Adipocyte (in vitro differentiated cells): ENCODE results near the gene CREG2.

ENCODE experiments used
- DNase-seq: peaks from one replicate; pipeline ENCODE4 v3.0.0-alpha.2; 2015; ENCODE audit warnings: low read depth
- H3K27me3 ChIP-seq: replicated peaks from 2 replicates; pipeline ENCODE4 v1.7.0; 2013; ENCODE audit warnings: mild to moderate bottlenecking, low read length, moderate library complexity; ENCODE audit not compliant: control insufficient read depth, insufficient read depth
- H3K36me3 ChIP-seq: 2 replicates; pipeline ENCODE4 v1.7.0; 2013; ENCODE audit warnings: low read length, mild to moderate bottlenecking, moderate library complexity; ENCODE audit not compliant: control insufficient read depth, insufficient read depth, severe bottlenecking
- H3K4me1 ChIP-seq: 2 replicates; pipeline ENCODE4 v1.7.0; 2013; ENCODE audit warnings: mild to moderate bottlenecking, low read length, moderate library complexity; ENCODE audit not compliant: control insufficient read depth, insufficient read depth
- H3K4me3 ChIP-seq: 2 replicates; pipeline ENCODE4 v1.7.0; 2013; ENCODE audit warnings: mild to moderate bottlenecking, low read length, moderate library complexity
- H3K9ac ChIP-seq: 2 replicates; pipeline ENCODE4 v1.7.0; 2013; ENCODE audit warnings: mild to moderate bottlenecking, low read length, moderate library complexity
- H3K9me3 ChIP-seq: 2 replicates; pipeline ENCODE4 v1.7.0; 2013; ENCODE audit warnings: mild to moderate bottlenecking, low read length, moderate library complexity; ENCODE audit not compliant: control insufficient read depth

Gene CREG2

DNA sequence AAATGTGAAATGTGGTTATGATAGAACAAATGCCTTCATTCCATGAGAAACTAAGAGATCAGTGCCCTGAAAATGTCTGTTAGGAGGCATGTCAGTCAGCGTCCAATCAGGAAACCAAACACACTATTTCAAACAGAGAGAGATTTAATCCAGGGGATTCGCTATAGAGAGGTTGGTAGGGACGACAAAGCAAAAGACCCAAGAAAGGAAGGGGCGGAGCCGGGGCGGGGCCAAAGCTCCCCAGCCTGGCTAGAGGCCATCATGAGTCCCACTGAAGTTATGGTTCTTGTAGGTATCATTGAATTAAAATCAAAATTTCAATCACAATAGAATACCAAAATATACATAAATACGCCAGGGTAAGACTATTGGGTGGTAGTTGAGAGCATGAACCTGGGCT lies 45.9 kb downstream of the CREG2 start:
- H3K9ac ChIP-seq, result no peak overlapping the region
- H3K9me3 ChIP-seq, result no peaks in the 10 kb centered on the region
- no peaks in the 10 kb centered on the region for H3K36me3 ChIP-seq
- peaks cover 4% of the 10 kb centered on the region for H3K4me1 ChIP-seq
- no peak overlapping the region for H3K4me3 ChIP-seq
- H3K27me3 ChIP-seq, result no peaks in the 10 kb centered on the region
- DNase-seq, result no peak

DNA sequence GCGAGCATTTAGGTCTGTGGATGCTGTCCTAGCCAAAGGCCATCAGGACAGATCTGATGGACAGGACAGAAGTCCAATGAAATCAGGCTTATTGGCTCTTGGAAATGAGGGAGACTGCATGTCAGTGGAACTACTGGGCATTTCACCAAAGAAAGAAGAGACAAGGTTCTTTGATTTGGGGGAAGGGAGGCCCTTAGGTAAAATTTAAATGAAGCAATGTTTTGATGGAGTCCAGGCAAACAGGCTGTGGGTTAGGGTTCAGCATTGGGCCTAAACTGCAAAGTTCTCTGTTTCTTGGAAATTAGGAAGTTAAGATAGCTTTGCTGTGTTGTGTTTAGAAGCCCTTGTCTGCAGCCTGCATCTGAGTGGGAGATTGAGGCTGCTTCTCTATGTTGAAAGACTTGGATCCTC lies 47.2 kb downstream of the CREG2 start:
- Histone ChIP-seq H3K9ac (no peak overlapping the region), H3K36me3 (no peaks in the 10 kb centered on the region), H3K27me3 (no peaks in the 10 kb centered on the region), H3K9me3 (no peaks in the 10 kb centered on the region), H3K4me3 (no peak overlapping the region), H3K4me1 (peaks cover 4% of the 10 kb centered on the region)
- DNase-seq, result no peak

DNA sequence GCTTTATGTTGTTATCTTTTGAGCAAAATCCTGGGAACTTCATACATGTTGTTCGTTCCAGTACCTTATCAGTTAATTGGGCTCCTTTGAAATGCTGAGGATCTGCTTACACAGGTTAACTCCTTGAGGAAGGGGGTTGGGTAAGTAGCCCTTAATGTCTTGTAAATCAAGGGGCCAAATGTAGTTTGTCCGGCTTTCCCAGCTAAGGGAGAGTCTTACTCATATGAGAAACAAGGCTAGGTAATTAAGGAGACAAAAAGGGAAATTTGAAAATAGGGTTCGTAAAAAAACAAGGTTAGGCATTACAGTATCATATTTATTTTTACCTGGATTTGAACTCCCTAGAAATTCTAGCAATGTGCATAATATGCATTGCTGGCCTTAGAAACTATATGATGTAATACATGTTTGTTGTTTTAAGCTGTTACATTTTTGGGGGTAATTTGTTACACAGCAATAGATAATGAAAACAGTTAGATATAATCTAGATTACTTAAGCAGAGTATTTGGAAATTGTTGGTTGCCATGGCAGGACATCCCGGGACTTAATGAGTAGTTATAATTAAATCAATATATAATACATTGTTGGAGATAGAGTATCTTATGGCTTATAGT lies 47.9 kb downstream of the CREG2 start:
- no peak for DNase-seq

DNA sequence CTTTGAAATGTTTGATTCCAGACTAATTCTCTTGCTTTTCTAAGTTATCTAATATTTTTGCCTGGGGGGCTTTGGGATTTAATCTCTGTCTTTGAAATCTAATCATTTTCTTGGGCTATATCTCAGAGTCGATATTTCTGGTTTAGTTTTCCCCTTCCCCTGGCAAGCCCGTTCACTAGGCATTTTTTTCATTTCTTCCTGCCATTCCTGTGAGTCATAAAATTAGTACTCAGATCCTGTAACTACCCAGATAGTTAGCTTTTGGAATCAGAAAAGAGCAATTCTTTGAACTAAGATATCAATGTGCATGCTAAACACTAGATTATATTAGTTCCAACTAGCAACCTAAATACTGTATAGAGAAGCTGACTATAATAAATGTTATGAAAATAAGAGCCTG lies 49.4 kb downstream of the CREG2 start:
- peaks cover 4% of the 10 kb centered on the region for H3K4me1 ChIP-seq
- no peak overlapping the region for H3K4me3 ChIP-seq
- no peaks in the 10 kb centered on the region for H3K36me3 ChIP-seq
- peak; percentile 58 for DNase-seq
- H3K9ac ChIP-seq, result no peak overlapping the region
- H3K9me3 ChIP-seq, result no peaks in the 10 kb centered on the region
- no peaks in the 10 kb centered on the region for H3K27me3 ChIP-seq

More for the DNA sequence above, 47.9 kb downstream of the CREG2 start:
- Histone ChIP-seq H3K4me3 (no peak overlapping the region), H3K9me3 (no peaks in the 10 kb centered on the region), H3K27me3 (no peaks in the 10 kb centered on the region), H3K36me3 (no peaks in the 10 kb centered on the region), H3K9ac (no peak overlapping the region), H3K4me1 (peaks cover 4% of the 10 kb centered on the region)

DNA sequence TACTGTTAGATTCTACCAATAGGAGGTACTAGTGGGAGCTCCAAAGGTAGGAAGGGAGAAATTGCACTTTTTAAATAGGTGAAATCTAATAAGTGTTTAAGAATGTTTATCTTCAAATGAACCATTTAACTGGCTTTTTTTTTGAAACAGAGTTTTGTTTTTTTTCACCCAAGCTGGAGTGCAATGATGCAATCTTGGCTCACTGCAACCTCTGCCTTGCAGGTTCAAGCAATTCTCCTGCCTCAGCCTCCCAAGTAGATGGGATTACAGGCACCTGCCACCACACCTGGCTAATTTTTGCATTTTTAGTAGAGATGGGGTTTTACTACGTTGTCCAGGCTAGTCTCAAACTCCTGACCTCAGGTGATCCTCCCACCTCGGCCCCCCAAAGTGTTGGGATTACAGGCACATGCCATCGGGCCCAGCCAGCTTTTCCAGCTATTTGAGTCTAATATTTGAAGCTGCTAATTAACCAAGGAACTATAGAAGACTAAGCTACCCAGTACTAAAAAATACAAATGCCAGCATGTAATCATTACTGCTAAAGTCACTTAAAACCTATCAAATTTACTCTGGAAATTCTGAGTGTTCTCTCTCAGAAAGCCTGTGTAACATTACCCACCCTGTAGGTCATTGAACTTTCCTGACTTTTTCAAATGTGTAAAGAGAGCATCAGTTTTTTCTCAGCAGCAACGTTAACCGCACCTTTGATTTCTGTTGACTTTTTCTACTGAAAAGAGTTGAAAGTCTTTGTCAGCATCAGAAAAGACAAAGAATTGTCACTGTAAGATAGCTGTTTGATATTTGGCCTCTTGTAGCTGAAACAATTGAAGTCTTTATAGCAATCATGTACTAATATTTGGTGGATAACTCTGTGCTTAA lies 54.2 kb downstream of the CREG2 start:
- no peak for DNase-seq
- Histone ChIP-seq H3K36me3 (no peaks in the 10 kb centered on the region), H3K4me3 (no peak overlapping the region), H3K4me1 (peaks cover 4% of the 10 kb centered on the region), H3K27me3 (no peaks in the 10 kb centered on the region), H3K9ac (no peak overlapping the region), H3K9me3 (no peaks in the 10 kb centered on the region)

DNA sequence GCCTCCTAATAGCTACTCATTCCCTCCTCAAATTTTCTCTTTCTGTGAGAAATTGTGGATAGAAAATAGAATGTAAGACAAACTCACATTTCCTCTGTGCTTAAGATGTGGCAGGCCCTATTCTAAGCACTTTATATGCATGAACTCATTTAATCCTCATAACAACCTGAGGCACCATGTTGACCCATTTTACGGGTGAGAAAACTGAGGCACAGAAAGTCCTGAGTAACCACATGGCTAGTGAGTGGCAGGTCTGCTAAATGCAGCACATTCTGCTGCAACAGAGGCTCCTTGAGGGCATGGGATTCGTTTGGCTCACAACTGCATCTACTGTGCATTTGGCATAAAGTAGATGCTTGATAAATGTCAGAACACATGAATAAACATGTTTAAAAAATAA lies 56.1 kb downstream of the CREG2 start:
- no peaks in the 10 kb centered on the region for H3K9me3 ChIP-seq
- H3K27me3 ChIP-seq, result no peaks in the 10 kb centered on the region
- no peaks in the 10 kb centered on the region for H3K4me1 ChIP-seq
- no peak overlapping the region for H3K9ac ChIP-seq
- no peaks in the 10 kb centered on the region for H3K36me3 ChIP-seq
- no peak for DNase-seq
- H3K4me3 ChIP-seq, result no peak overlapping the region

DNA sequence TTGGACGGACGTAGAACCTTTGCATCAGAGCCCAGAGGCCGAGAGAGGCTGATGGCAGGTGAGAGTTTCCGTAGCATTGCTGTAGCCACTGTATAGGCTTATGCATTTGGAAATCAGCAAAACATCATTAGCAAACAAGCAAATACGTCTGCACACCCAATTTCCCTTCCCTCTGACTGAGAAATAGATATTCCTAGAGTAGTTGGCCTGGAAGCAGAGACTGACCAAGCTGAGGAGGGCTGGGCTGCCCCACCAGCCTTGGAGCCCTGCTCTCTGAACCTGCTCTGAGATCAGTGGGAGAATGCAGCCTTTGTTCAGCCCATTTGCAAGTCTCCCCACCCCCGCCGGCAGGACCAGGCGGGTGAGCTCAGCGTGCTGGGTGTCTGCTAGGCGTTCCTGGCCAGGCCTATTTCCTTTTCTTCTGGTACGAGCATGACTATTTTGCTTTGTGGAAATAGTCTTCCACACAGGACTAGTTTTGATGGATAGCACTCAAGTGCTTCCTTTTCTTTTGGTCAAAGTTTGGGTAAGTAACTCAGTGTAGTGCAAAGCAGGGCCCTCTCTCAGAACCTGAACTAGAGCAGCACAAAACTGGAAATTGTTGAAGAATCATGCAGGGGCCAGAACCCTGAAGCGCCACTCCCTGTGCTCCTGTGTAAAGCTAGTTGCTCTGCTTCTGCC lies 56.9 kb downstream of the CREG2 start:
- no peak overlapping the region for H3K9ac ChIP-seq
- H3K27me3 ChIP-seq, result no peaks in the 10 kb centered on the region
- DNase-seq, result no peak

DNA sequence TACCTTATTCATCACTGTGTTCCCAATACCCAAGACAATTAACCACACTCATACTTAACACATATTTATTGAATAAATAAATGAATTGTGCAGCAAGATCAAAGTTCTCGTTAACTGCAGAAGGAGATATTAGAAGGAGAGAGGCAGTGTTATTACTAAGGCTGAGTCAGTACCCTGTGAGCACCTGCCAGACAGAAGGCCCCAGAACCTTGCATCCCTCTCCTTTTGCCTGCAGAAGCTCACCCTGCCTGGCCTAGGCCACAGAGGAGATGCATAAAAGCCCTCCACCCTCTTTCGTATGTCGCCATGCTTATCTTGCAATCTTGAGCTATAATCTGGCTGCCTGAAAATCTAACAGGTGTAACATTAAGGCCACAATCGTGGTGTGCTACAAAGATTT lies 58.3 kb downstream of the CREG2 start:
- Histone ChIP-seq H3K4me1 (no peaks in the 10 kb centered on the region), H3K36me3 (no peaks in the 10 kb centered on the region), H3K9ac (no peak overlapping the region), H3K27me3 (no peaks in the 10 kb centered on the region), H3K9me3 (peaks cover 9% of the 10 kb centered on the region), H3K4me3 (no peak overlapping the region)
- DNase-seq, result no peak

More for the DNA sequence above, 56.9 kb downstream of the CREG2 start:
- peaks cover 4% of the 10 kb centered on the region for H3K9me3 ChIP-seq
- no peak overlapping the region for H3K4me3 ChIP-seq
- H3K36me3 ChIP-seq, result no peaks in the 10 kb centered on the region
- no peaks in the 10 kb centered on the region for H3K4me1 ChIP-seq

DNA sequence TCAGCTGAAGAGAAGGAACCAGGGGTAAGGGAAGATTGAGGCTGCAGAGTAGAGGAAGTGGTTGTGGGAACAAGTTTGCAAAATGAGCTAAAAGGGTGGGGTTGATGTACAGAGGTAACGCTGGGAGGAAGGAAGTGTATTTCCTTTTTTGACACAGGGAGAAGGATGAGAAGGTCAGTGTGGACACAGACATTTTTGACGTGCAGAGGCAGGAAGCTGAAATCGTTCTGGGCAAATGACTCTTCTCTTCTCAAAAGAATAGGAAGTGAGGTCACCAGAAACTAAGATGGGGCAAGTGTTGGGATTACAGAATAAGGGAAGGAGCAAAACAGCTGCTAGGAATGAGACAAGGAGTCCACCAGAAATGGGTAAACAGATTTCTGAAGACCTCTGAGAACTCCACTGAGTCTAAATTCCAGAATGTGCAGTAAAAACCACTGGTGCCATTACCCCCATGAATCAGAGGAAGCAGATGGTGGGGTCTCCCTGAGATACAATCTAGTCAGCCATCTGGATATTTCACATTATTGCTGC lies 58.8 kb downstream of the CREG2 start:
- Histone ChIP-seq H3K9ac (no peak overlapping the region), H3K4me3 (no peak overlapping the region), H3K27me3 (no peaks in the 10 kb centered on the region), H3K9me3 (peaks cover 9% of the 10 kb centered on the region), H3K4me1 (no peaks in the 10 kb centered on the region), H3K36me3 (no peaks in the 10 kb centered on the region)
- DNase-seq, result no peak

DNA sequence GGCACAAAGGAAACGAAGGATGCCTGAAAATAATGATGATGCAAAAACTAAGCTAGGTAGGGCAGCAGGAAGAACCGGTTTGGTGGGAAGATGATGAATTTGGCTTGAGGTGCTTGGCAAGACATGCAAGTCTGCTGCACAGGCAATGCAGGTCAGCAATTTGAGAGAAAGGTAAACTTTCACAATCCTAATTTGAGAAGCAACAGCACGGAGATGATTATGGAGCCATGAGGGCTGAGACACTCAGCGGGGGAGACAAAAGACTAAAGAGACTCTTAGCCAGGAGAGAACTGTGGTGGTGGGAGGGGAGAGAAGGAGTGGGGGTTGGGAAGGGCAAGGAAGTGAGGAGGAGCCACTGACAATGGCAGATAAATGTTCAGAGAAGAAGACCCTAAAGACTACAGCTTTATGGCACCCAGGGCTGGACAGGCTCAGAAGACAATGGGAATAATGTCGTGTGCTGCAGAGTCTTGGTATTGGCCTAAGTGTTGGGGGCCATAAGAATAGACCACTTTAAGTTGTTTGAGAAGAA lies 59.4 kb downstream of the CREG2 start:
- no peaks in the 10 kb centered on the region for H3K4me1 ChIP-seq
- H3K36me3 ChIP-seq, result no peaks in the 10 kb centered on the region
- H3K4me3 ChIP-seq, result no peak overlapping the region
- H3K9ac ChIP-seq, result no peak overlapping the region
- no peaks in the 10 kb centered on the region for H3K27me3 ChIP-seq
- DNase-seq, result no peak
- peaks cover 9% of the 10 kb centered on the region for H3K9me3 ChIP-seq

DNA sequence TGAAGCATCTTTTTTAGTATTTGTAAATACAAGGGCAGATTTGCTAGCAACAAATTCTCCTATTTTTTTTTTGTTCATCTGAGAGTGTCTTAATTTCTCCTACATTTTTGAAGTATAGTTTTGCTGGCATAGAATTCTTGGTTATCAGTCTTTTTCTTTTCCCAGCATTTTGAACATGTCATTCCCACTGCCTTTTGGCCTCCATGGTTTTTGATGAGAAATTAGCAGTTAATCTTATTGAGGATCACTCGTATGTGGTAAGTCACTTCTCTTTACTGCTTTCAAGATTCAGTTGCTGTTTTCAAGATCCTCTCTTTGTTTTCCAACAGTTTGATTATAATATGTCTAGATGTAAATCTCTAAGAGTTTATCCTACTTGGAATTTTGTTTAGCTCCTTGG lies 61.9 kb downstream of the CREG2 start:
- no peaks in the 10 kb centered on the region for H3K27me3 ChIP-seq
- peaks cover 9% of the 10 kb centered on the region for H3K9me3 ChIP-seq
- H3K9ac ChIP-seq, result no peak overlapping the region
- DNase-seq, result no peak
- no peaks in the 10 kb centered on the region for H3K36me3 ChIP-seq
- no peak overlapping the region for H3K4me3 ChIP-seq
- H3K4me1 ChIP-seq, result no peaks in the 10 kb centered on the region
